Measurements from ENCODE around the gene RYR2. TPM values are rescaled to one million over a fixed set of nuclear protein-coding genes. Genes with fewer than 3 reads are reported as not detected.

Gene RYR2
- total RNA-seq, 1 experiment from 2014 or later = 2.8 TPM

- no TSS peak for BruUV-seq (replicated peaks)
- TF ChIP-seq, protein P1, sequence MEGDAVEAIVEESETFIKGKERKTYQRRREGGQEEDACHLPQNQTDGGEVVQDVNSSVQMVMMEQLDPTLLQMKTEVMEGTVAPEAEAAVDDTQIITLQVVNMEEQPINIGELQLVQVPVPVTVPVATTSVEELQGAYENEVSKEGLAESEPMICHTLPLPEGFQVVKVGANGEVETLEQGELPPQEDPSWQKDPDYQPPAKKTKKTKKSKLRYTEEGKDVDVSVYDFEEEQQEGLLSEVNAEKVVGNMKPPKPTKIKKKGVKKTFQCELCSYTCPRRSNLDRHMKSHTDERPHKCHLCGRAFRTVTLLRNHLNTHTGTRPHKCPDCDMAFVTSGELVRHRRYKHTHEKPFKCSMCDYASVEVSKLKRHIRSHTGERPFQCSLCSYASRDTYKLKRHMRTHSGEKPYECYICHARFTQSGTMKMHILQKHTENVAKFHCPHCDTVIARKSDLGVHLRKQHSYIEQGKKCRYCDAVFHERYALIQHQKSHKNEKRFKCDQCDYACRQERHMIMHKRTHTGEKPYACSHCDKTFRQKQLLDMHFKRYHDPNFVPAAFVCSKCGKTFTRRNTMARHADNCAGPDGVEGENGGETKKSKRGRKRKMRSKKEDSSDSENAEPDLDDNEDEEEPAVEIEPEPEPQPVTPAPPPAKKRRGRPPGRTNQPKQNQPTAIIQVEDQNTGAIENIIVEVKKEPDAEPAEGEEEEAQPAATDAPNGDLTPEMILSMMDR (conservative IDR thresholded peaks at IDR 0.05; ENCODE audit: low read depth, low read length) = no peak
- TF ChIP-seq EZH2 (IDR thresholded peaks at IDR 0.05; ENCODE audit: borderline replicate concordance, low read depth, low read length, poor library complexity, severe bottlenecking) = no peak
- intact Hi-C loops (cut with micrococcal nuclease; ENCODE audit: unreplicated experiment) = no loop called here
- Histone ChIP-seq H3K4me3 (ENCODE audit: low read depth, low read length, poor library complexity, severe bottlenecking) (no peak overlapping the region), H3K4me1 (ENCODE audit: insufficient read depth, low read length, poor library complexity, severe bottlenecking) (no peaks in the 10 kb centered on the region), H3K36me3 (ENCODE audit: insufficient read depth, low read length, poor library complexity, severe bottlenecking) (no peaks in the 10 kb centered on the region), H3K27ac (ENCODE audit: low read depth, low read length, poor library complexity, severe bottlenecking) (no peak overlapping the region), H3K27me3 (replicated peaks; ENCODE audit: insufficient read depth, low read depth, low read length, poor library complexity) (no peaks in the 10 kb centered on the region), H3K9me3 (ENCODE audit: low read depth, low read length, poor library complexity, severe bottlenecking) (no peaks in the 10 kb centered on the region)
- DNase-seq (ENCODE audit: low spot score) = no peak
- ChIA-PET CTCF (no interaction called here), POLR2A (ENCODE audit: low non-redundant PET) (no interaction called here)
Observed at GRCh38 chr1:237528545-237528944, 486.6 kb downstream of the RYR2 start.

- intact Hi-C loops (cut with micrococcal nuclease; ENCODE audit: unreplicated experiment) = no loop called here
- no peaks in the 10 kb centered on the region for H3K4me1 ChIP-seq (ENCODE audit: insufficient read depth, low read length, poor library complexity, severe bottlenecking)
- ChIA-PET POLR2A (ENCODE audit: low non-redundant PET) (no interaction called here), CTCF (no interaction called here)
- H3K36me3 ChIP-seq (ENCODE audit: insufficient read depth, low read length, poor library complexity, severe bottlenecking) = no peaks in the 10 kb centered on the region
- no peaks in the 10 kb centered on the region for H3K9me3 ChIP-seq (ENCODE audit: low read depth, low read length, poor library complexity, severe bottlenecking)
- BruUV-seq (replicated peaks) = no TSS peak
- H3K27me3 ChIP-seq (replicated peaks; ENCODE audit: insufficient read depth, low read depth, low read length, poor library complexity) = no peaks in the 10 kb centered on the region
- TF ChIP-seq EZH2 (IDR thresholded peaks at IDR 0.05; ENCODE audit: borderline replicate concordance, low read depth, low read length, poor library complexity, severe bottlenecking) = no peak
- TF ChIP-seq, protein P1 (conservative IDR thresholded peaks at IDR 0.05; ENCODE audit: low read depth, low read length) = no peak
- DNase-seq (ENCODE audit: low spot score) = no peak
- no peak overlapping the region for H3K27ac ChIP-seq (ENCODE audit: low read depth, low read length, poor library complexity, severe bottlenecking)
- no peak overlapping the region for H3K4me3 ChIP-seq (ENCODE audit: low read depth, low read length, poor library complexity, severe bottlenecking)
Observed at GRCh38 chr1:237539055-237539454, 497.1 kb downstream of the RYR2 start.

GRCh38 chr1:237542525-237543418, 500.8 kb downstream of the RYR2 start:
- H3K9me3 ChIP-seq (ENCODE audit: low read depth, low read length, poor library complexity, severe bottlenecking) = no peaks in the 10 kb centered on the region
- ChIA-PET CTCF (no interaction called here), POLR2A (ENCODE audit: low non-redundant PET) (no interaction called here)
- no peaks in the 10 kb centered on the region for H3K36me3 ChIP-seq (ENCODE audit: insufficient read depth, low read length, poor library complexity, severe bottlenecking)
- H3K27me3 ChIP-seq (replicated peaks; ENCODE audit: insufficient read depth, low read depth, low read length, poor library complexity) = no peaks in the 10 kb centered on the region
- TF ChIP-seq EZH2 (IDR thresholded peaks at IDR 0.05; ENCODE audit: borderline replicate concordance, low read depth, low read length, poor library complexity, severe bottlenecking) = no peak
- TF ChIP-seq, protein P1 (conservative IDR thresholded peaks at IDR 0.05; ENCODE audit: low read depth, low read length) = no peak
- DNase-seq (ENCODE audit: low spot score) = no peak
- H3K27ac ChIP-seq (ENCODE audit: low read depth, low read length, poor library complexity, severe bottlenecking) = no peak overlapping the region
- H3K4me3 ChIP-seq (ENCODE audit: low read depth, low read length, poor library complexity, severe bottlenecking) = no peak overlapping the region
- BruUV-seq (replicated peaks) = no TSS peak
- intact Hi-C loops (cut with micrococcal nuclease; ENCODE audit: unreplicated experiment) = no loop called here
- H3K4me1 ChIP-seq (ENCODE audit: insufficient read depth, low read length, poor library complexity, severe bottlenecking) = no peaks in the 10 kb centered on the region

All from A673 (cell line).